Fibroblast of peridontal ligament (primary cell): Measurements from ENCODE around the gene LPP.

Experiments
- DNase-seq: peaks from one replicate; pipeline ENCODE4 v3.0.0-alpha.2; 2010; ENCODE audit errors: extremely low read depth

LPP gene

DNA sequence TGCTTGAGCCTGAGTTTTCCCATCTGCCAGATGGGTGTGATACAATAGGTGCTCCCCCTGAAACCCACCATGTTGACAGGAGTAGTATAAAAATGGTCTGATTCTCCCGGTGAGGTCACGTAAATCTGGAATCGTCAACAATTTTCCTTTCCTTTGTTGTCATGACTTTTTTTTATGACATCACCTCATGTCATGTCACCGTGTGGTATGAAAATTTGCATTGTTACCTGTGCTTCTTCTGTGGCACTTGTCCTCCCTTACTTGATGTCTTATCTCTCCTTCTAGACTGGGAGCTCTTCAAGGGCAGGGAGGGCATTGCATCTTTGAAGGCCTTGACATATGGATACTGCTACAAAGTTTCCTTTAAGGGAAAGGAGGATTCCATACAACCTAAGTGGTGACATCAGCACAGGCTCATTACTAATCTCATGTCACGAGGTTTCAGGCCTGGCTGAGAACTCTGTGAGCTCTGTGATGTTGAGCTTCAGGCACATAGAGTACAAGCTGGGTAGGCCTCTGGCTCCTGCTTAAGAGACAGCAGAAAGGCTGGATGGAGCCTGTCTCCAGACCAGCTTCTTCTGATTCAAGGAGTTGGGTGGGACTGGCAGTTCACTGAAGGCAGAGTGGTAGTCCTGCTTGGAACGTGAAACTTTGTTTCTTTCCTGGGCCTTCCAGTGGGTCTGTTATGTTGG is 66.3 kb downstream of the LPP start:
- peak; percentile 46 for DNase-seq

- DNase-seq: peak; percentile 23
Observed at GRCh38 chr3:188220988-188221818, 67.2 kb downstream of the LPP start.

- DNase-seq: no peak
Observed at GRCh38 chr3:188223936-188224335, 70.0 kb downstream of the LPP start.

- DNase-seq: no peak
Observed at GRCh38 chr3:188227442-188227841, 73.5 kb downstream of the LPP start.

- no peak for DNase-seq
Observed at GRCh38 chr3:188229177-188229576, 75.2 kb downstream of the LPP start.

- DNase-seq: no peak
Observed at GRCh38 chr3:188229726-188230125, 75.8 kb downstream of the LPP start.

DNA sequence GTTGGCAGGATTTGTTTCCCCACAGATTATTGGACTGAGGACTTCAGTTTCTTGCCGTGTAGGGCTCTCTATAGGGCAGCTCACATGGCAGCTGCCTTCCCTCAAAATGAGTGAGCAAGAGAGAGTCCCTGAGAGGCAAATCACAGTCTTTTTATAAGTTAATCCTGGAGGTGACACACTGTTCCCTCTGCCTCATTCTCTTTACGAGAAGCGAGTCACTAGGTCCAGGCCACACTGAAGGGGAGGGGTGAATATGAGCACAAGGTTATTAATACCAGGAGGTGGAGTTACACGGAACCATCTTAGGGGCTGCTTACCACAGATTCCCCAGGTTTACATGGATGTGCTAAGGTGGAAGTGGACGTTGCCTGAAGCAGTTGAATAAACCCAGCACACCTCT is 77.0 kb downstream of the LPP start:
- no peak for DNase-seq

DNA sequence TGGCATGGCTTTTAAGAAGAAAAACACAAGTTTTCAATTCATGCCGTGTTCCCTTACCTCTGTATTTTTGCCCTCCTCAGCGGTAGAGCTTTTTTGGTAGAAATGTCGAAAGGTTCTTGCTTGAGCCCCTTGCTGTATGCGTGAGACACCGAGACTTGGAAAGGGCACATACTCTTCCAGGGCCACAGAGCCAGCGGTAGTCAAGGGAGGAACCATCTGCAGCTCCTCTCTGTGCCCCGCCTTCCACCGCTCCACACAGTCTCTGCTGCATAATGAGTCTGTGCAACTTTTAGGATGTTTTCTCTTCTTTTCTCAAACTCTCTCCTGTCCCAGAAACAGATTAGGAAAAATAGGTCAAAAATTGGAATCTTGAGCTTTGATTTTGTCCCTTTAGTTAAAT is 77.5 kb downstream of the LPP start:
- no peak for DNase-seq

GRCh38 chr3:188232656-188233055 is 78.7 kb downstream of the LPP start:
- no peak for DNase-seq

- DNase-seq: peak; percentile 54
Observed at GRCh38 chr3:188233320-188233719, 79.4 kb downstream of the LPP start.

DNA sequence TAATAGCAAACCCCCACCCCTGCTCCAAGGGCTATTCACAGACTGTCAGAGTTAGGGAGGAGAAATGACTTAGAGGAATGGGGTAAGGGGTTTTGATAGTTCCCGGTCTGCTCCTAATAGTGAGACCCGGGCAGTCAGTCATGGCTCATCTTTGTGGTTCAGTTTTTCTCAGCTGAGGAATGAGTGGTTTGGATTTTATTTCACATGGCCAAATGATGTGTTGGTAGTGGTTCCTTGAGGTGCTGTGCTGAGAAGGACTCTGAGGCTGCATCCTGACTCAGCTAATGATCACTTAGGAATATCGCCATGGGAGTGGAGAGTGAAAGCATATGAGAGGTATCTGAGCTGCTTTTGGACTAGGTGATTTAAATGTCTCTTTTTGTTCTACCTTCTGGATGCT is 80.2 kb downstream of the LPP start:
- DNase-seq: peak; percentile 63

GRCh38 chr3:188236271-188236670 is 82.3 kb downstream of the LPP start:
- no peak for DNase-seq

DNA sequence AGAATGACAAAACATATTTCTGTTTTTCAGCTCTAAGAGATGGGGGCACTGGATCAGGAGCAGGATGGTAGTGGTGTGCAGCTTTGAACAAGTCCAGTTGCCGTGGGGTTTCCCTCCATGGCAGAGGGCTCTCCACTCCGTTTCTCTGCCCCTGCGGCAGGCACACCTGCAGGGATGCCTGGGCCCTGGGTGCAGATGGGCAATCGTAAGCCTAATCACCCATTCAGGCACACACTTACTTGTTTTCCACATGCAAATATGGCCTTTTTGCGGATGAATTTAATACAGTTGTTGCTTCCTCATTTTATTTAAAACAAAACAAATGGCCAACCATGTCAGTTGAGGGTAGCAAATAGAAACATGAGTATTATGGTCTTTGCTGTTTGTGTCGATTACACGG is 85.1 kb downstream of the LPP start:
- no peak for DNase-seq

- no peak for DNase-seq
Observed at GRCh38 chr3:188239577-188239976, 85.6 kb downstream of the LPP start.

- DNase-seq: no peak
Observed at GRCh38 chr3:188240189-188240981, 86.4 kb downstream of the LPP start.

DNA sequence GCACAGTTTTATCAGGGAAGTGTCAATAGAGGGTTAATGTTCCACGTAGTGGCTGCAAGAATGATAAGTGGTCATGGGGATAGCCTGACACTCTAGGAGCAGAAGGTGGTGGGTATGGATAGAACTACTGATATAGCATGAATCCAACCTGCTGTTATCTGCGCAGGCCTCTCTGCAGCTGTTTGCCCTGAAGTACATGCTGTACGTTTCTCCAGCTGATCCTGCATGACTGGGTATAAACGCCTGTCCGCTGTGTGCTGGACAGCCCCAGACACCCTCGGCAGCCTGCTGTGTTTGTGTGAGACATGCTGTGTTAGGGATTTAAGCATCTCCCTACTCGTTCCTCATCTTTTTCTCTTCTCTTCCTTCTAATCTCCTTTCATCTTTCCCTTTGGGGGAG is 87.1 kb downstream of the LPP start:
- peak; percentile 22 for DNase-seq

GRCh38 chr3:188241883-188242282 is 87.9 kb downstream of the LPP start:
- no peak for DNase-seq

DNA sequence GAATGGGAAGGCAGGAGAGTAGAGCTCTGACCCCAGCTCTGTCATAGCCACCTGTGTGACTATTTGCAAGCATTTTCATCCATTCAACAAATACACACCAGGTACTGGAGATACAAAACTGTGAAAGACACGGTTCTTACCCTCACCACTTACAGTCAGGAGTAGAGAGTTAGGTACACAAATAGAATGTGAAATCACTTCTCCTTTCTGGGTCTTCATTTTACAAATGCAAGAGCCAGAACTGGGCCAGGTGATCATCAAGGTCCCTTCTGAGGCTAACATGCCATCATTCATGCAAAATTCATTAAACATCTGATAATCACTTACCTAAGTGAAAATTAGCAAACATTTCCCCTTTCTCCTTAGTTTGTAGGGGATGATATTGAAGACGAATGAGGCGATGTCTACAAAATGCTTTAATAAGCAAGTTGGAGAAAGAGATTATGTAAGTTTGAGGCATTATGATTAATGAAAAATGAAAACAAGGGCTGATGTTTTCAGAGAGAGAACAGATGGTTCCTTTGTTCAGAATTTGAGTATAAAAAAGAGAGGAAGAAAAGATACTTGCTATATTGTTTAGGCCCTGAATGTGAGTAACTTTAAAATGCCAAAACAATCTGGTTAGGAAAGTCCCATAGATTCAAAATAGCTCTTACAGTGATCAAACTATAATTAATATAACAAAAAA is 88.6 kb downstream of the LPP start:
- no peak for DNase-seq

GRCh38 chr3:188243124-188243795 is 89.3 kb downstream of the LPP start:
- no peak for DNase-seq

DNA sequence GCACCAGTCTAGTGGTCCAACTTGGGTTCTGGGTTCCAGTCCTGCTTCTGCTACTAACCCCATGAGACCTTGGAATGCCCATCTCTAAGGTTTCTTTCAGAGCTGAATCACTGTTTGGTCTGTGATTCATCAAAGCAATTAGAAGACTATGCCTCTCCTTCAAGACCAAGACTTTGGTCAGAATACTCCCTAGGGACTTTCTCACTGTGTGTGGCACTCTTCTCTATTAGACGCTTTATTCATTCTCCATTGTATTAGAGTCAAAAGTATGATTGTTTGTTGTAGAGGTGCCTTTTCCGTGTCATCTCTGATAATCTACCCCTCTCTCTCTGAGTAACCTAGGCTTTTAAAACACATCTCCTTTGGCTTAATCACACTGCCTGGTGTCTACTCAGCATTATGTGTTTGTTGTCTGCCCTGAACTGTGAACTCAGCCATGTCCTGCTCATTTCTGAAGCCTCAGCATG is 90.5 kb downstream of the LPP start:
- peak; percentile 73 for DNase-seq

DNA sequence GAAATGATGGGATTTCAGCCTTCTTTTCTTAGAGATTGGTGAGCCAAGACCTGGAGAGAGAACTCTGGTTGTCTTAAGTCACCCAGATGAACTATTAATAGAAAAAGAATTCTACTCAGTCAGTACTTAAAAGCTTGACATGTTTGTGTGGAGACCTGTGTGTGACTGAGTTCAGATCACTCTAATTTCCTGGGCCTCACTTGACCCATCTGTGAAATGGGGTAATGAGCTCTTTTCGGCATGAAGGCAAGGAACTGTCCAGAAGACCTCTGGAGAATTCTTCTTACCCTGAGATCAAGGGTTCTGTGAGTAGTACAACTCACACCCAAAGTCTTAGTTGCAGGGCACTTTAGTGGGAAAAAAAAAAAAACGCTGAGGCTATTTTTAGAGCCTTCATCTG is 92.9 kb downstream of the LPP start:
- no peak for DNase-seq
